ENCODE data around the gene PODN.

PODN gene

GRCh38 chr1:53074313-53075154 lies 12.5 kb downstream of the PODN start:
- DNase-seq (ENCODE audit: low read depth in 3 of 3): no peak

- no peak for DNase-seq (ENCODE audit: low read depth in 3 of 3)
These were observed 13.2 kb downstream of the PODN start for GRCh38 chr1:53075206-53075605.

GRCh38 chr1:53075761-53076163 lies 13.7 kb downstream of the PODN start:
- no peak for DNase-seq (ENCODE audit: low read depth in 3 of 3)

GRCh38 chr1:53076165-53076564 lies 14.2 kb downstream of the PODN start:
- DNase-seq (ENCODE audit: low read depth in 3 of 3): no peak

- no peak for DNase-seq (ENCODE audit: low read depth in 3 of 3)
These were observed 14.9 kb downstream of the PODN start for GRCh38 chr1:53076721-53077598.

GRCh38 chr1:53077599-53077965 lies 15.6 kb downstream of the PODN start:
- no peak for DNase-seq (ENCODE audit: low read depth in 3 of 3)

GRCh38 chr1:53078333-53079101 lies 16.5 kb downstream of the PODN start:
- no peak for DNase-seq (ENCODE audit: low read depth in 3 of 3)

GRCh38 chr1:53079251-53079650 lies 17.2 kb downstream of the PODN start:
- DNase-seq (ENCODE audit: low read depth in 3 of 3): no peak

- no peak for DNase-seq (ENCODE audit: low read depth in 3 of 3)
These were observed 18.0 kb downstream of the PODN start for GRCh38 chr1:53080041-53080440.

GRCh38 chr1:53080769-53081168 lies 18.8 kb downstream of the PODN start:
- no peak for DNase-seq (ENCODE audit: low read depth in 3 of 3)

GRCh38 chr1:53081384-53082066 lies 19.5 kb downstream of the PODN start:
- DNase-seq (ENCODE audit: low read depth in 3 of 3): no peak

- no peak for DNase-seq (ENCODE audit: low read depth in 3 of 3)
These were observed 20.9 kb downstream of the PODN start for GRCh38 chr1:53082826-53083455.

- DNase-seq (ENCODE audit: low read depth in 3 of 3): no peak
These were observed 21.9 kb downstream of the PODN start for GRCh38 chr1:53083636-53084588.

GRCh38 chr1:53084589-53084971 lies 22.6 kb downstream of the PODN start:
- no peak for DNase-seq (ENCODE audit: low read depth in 3 of 3)

GRCh38 chr1:53085405-53085804 lies 23.4 kb downstream of the PODN start:
- DNase-seq (ENCODE audit: low read depth in 3 of 3): no peak

GRCh38 chr1:53086491-53087070 lies 24.6 kb downstream of the PODN start:
- DNase-seq (ENCODE audit: low read depth in 3 of 3): no peak

GRCh38 chr1:53087332-53088285 lies 25.6 kb downstream of the PODN start:
- DNase-seq (ENCODE audit: low read depth in 3 of 3): no peak

GRCh38 chr1:53088616-53089300 lies 26.7 kb downstream of the PODN start:
- no peak for DNase-seq (ENCODE audit: low read depth in 3 of 3)
